K562 (cell line): ENCODE measurements around the gene SEC14L5. TPM values are rescaled to one million over a fixed set of nuclear protein-coding genes. Genes with fewer than 3 reads are reported as not detected.

Source experiments
- BMI1 ChIP-seq: fragments of 150-350 bp; IDR thresholded peaks from 2 replicates; pipeline ENCODE4 v1.6.1; 2014; ENCODE audit warnings: low read length
- FOSL1 ChIP-seq: fragments of 200-800 bp; sonication (Bioruptor generic); conservative IDR thresholded peaks from 2 replicates; pipeline ENCODE4 v1.6.1; 2016; ENCODE audit warnings: missing genetic modification characterization, missing compliant biosample characterization
- HOXB6 ChIP-seq: fragments of 250-450 bp; sonication (Bioruptor Pico); IDR thresholded peaks from 2 replicates; pipeline ENCODE4 v1.5.1; 2022; ENCODE audit warnings: mild to moderate bottlenecking, borderline replicate concordance
- MCM5 ChIP-seq: fragments of 450-650 bp; IDR thresholded peaks from 2 replicates; pipeline ENCODE4 v1.6.1; 2016; ENCODE audit warnings: low read depth
- NFIC ChIP-seq: fragments of 450-650 bp; IDR thresholded peaks from 2 replicates; pipeline ENCODE4 v1.6.1; 2017; ENCODE audit warnings: mild to moderate bottlenecking, inconsistent platforms
- POLR2A ChIP-seq: fragments of 450-650 bp; conservative IDR thresholded peaks from 2 replicates; pipeline ENCODE4 v1.6.1; 2016
- SRSF1 ChIP-seq: fragments of 200-400 bp; formaldehyde crosslinking; IDR thresholded peaks from 2 replicates; pipeline ENCODE4 v1.6.1; 2017; ENCODE audit warnings: mild to moderate bottlenecking, low read depth, low read length, moderate library complexity
- ZNF12 ChIP-seq: sonication (generic); formaldehyde crosslinking; IDR thresholded peaks from 2 replicates; pipeline ENCODE4 v1.4.0; 2020; ENCODE audit warnings: mild to moderate bottlenecking, missing genetic modification reagents
- ZSCAN32 ChIP-seq: fragments of 450-650 bp; formaldehyde crosslinking; IDR thresholded peaks from 2 replicates; pipeline ENCODE4 v1.4.0; 2020; ENCODE audit warnings: mild to moderate bottlenecking, moderate library complexity
- polyA plus RNA-seq, 8 experiments: library from polyadenylated mRNA; depleted of rRNA in 4 of 8; stranded (reverse) in 5 of 8; unstranded in 3 of 8; fragments of >200 nt; fragmentation: Nextera tagmentation in 2 of 8; fragmentation: Illumina TruSeq in 1 of 8; extraction: Ambion mirVana in 2 of 8; extraction: Trizol in 1 of 8; gene quantifications; 2 replicates each; pipeline versions ENCODE4 v1.2.1 to v1.2.3, GENCODE V29; 2011 to 2014; ENCODE audit warnings: inconsistent platforms in 1 of 8, missing spikeins in 1 of 8
- total RNA-seq, 7 experiments: library from RNA; depleted of rRNA in 6 of 7; stranded (reverse); fragments of >200 nt in 6 of 7; fragmentation: Illumina TruSeq in 2 of 7; extraction: Trizol in 2 of 7; gene quantifications; 2 replicates each; pipeline versions ENCODE4 v1.2.1 to v1.2.3, GENCODE V29; 2011 to 2021; ENCODE audit warnings: low replicate concordance in 1 of 7
- TF ChIP-seq, protein P1 (sequence below): fragments of 450-650 bp; IDR thresholded peaks from 2 replicates; pipeline ENCODE4 v1.6.1; 2016; ENCODE audit warnings: low read depth
- TF ChIP-seq, protein P2 (sequence below): sonication (generic); formaldehyde crosslinking; IDR thresholded peaks from 2 replicates; pipeline ENCODE4 v1.8.0; 2022; ENCODE audit warnings: missing genetic modification reagents, mild to moderate bottlenecking, borderline replicate concordance
- TF ChIP-seq, protein P3 (sequence below): fragments of 250-450 bp; sonication (Bioruptor Pico); IDR thresholded peaks from 2 replicates; pipeline ENCODE4 v1.5.0; 2021; ENCODE audit warnings: mild to moderate bottlenecking, moderate library complexity

Gene SEC14L5
- total and polyA plus RNA-seq, 9 of the 15 experiments (the other 6 are each of a cell fraction or from before 2014, with no cell fraction given) = 0.11 TPM; not detected in 8

DNA sequence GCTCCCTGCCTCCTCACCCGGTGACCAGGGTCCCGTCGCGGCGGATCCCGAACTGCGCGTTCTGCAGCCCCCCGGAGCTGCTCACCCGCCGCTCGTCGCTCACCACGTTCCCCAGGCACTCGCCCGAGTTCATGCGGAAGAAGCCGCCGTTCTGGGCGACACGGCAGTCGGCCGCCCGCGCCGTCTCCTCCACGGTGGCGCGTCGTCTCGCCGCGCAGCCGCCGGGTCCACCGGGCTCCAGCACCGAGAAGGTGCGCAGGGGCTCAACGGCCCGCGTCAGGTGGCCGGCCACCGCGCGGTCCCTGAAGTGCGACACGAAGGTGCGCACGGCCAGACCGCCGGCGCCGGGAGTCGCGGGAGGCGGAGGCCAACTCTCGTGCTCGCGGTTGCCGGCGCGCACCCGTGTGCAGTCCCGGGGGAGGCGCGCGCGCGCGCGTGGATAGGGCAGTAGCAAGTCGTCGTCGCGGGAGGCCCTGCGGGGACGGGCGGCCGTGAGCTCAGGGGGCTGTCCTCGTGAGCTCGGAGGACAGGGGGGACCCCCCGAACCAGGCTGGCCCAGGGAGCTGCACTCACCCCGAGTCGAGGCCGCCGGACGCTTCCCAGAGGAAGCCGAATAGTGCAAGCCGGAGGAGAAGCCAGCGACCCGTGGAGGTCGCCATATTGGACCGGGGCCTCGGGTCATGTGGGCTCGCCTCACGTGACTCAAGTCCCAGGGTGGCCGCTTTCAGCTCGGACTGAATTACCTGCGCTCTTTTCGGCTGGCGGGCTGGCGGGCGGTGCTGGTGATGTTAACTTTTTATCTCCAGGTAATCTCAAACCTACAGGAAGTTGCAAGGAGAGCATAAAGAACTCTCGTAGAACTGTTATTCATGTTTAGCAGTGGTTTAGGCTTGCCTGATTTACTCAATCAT lies 75.4 kb downstream of the SEC14L5 start, which contains the start of gene NAGPA (continued):
- 0 out of 2 replicates have a peak, but pooled peaks have one; percentile 17 for TF ChIP-seq NFIC
- TF ChIP-seq ZSCAN32 (CRISPR knock-in tag) = no peak
- TF ChIP-seq BMI1 = no peak
- TF ChIP-seq HOXB6 (CRISPR knock-in tag) = no peak
- TF ChIP-seq, protein P1, sequence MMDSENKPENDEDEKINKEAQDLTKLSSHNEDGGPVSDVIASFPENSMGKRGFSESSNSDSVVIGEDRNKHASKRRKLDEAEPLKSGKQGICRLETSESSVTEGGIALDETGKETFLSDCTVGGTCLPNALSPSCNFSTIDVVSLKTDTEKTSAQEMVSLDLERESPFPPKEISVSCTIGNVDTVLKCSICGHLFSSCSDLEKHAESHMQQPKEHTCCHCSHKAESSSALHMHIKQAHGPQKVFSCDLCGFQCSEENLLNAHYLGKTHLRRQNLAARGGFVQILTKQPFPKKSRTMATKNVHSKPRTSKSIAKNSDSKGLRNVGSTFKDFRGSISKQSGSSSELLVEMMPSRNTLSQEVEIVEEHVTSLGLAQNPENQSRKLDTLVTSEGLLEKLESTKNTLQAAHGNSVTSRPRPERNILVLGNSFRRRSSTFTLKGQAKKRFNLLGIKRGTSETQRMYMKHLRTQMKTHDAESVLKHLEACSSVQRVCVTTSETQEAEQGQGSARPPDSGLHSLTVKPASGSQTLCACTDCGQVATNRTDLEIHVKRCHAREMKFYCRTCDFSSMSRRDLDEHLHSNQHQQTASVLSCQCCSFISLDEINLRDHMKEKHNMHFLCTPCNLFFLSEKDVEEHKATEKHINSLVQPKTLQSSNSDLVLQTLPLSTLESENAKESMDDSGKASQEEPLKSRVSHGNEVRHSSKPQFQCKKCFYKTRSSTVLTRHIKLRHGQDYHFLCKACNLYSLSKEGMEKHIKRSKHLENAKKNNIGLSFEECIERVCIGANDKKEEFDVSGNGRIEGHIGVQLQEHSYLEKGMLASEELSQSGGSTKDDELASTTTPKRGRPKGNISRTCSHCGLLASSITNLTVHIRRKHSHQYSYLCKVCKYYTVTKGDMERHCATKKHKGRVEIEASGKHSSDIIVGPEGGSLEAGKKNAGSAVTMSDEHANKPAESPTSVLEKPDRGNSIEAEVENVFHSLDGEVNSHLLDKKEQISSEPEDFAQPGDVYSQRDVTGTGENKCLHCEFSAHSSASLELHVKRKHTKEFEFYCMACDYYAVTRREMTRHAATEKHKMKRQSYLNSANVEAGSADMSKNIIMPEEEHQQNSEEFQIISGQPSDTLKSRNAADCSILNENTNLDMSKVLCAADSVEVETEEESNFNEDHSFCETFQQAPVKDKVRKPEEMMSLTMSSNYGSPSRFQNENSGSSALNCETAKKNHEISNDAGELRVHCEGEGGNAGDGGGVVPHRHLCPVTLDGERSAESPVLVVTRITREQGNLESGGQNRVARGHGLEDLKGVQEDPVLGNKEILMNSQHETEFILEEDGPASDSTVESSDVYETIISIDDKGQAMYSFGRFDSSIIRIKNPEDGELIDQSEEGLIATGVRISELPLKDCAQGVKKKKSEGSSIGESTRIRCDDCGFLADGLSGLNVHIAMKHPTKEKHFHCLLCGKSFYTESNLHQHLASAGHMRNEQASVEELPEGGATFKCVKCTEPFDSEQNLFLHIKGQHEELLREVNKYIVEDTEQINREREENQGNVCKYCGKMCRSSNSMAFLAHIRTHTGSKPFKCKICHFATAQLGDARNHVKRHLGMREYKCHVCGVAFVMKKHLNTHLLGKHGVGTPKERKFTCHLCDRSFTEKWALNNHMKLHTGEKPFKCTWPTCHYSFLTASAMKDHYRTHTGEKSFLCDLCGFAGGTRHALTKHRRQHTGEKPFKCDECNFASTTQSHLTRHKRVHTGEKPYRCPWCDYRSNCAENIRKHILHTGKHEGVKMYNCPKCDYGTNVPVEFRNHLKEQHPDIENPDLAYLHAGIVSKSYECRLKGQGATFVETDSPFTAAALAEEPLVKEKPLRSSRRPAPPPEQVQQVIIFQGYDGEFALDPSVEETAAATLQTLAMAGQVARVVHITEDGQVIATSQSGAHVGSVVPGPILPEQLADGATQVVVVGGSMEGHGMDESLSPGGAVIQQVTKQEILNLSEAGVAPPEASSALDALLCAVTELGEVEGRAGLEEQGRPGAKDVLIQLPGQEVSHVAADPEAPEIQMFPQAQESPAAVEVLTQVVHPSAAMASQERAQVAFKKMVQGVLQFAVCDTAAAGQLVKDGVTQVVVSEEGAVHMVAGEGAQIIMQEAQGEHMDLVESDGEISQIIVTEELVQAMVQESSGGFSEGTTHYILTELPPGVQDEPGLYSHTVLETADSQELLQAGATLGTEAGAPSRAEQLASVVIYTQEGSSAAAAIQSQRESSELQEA = no peak
- TF ChIP-seq, protein P2, sequence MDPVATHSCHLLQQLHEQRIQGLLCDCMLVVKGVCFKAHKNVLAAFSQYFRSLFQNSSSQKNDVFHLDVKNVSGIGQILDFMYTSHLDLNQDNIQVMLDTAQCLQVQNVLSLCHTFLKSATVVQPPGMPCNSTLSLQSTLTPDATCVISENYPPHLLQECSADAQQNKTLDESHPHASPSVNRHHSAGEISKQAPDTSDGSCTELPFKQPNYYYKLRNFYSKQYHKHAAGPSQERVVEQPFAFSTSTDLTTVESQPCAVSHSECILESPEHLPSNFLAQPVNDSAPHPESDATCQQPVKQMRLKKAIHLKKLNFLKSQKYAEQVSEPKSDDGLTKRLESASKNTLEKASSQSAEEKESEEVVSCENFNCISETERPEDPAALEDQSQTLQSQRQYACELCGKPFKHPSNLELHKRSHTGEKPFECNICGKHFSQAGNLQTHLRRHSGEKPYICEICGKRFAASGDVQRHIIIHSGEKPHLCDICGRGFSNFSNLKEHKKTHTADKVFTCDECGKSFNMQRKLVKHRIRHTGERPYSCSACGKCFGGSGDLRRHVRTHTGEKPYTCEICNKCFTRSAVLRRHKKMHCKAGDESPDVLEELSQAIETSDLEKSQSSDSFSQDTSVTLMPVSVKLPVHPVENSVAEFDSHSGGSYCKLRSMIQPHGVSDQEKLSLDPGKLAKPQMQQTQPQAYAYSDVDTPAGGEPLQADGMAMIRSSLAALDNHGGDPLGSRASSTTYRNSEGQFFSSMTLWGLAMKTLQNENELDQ (CRISPR knock-in tag) = no peak
- no peak for TF ChIP-seq MCM5
- no peak for TF ChIP-seq ZNF12 (CRISPR knock-in tag)
- TF ChIP-seq SRSF1 = no peak
- TF ChIP-seq, protein P3, sequence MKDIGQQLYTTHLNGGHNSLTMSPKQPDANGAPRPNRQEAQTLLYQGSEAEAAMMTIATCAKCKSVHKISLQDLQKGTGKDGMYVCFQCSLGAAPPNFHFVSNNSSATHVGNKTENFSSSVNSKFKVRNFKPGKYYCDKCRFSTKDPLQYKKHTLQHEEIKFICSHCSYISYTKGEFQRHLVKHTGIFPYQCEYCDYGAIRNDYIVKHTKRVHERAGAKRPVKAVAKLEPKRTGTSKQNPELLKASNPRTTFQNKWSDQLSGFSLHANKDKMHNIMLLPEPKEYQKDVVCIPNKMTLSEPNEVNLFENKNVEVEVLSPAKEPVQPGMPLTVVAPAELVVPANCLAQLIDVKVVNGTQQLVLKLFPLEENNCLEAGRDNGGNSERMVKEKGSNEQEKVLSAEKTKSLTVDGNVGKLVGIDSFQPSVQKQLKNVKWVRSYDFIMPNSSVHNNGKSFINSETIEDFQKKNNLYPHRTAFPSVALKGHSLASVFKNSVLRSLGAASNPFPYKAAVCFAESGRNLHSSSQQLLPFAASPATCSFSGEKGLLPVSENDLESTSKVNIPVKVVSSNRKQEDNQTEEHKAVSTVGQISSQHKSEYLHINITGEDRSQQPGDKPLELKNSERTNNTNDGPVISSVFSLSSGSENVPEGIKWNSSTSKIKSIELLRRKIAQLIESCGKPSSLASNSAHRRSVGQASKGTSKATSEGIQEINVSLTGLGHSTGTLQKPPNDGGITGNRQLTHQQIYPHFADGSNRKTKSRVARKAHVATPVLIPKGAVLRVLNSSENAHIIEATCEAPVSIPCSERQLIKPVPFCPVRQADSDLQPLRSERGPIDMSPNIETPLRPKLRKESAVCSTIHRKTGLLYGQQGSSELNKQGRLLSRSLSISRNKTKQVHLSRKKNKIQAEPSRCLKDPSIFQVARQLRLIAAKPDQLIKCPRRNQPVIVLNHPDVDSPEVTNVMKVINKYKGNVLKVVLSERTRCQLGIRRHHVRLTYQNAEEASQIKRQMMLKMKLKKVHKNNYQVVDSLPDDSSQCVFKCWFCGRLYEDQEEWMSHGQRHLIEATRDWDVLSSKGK (CRISPR knock-in tag) = no peak
- no peak for TF ChIP-seq FOSL1 (tag)
- peak; percentile 72 for TF ChIP-seq POLR2A
